Epidermal melanocyte (primary cell): ENCODE results near the gene EIF2B4.
"Not testable (repeated sequence)": the region's sequence is repeated elsewhere in the genome, so short reads cannot be mapped to it uniquely, and the experiment has no call there.

Experiments
- DNase-seq: peaks from one replicate; pipeline ENCODE4 v3.0.0; 2011; ENCODE audit warnings: low spot score; ENCODE audit not compliant: insufficient read length

The EIF2B4 gene

DNA sequence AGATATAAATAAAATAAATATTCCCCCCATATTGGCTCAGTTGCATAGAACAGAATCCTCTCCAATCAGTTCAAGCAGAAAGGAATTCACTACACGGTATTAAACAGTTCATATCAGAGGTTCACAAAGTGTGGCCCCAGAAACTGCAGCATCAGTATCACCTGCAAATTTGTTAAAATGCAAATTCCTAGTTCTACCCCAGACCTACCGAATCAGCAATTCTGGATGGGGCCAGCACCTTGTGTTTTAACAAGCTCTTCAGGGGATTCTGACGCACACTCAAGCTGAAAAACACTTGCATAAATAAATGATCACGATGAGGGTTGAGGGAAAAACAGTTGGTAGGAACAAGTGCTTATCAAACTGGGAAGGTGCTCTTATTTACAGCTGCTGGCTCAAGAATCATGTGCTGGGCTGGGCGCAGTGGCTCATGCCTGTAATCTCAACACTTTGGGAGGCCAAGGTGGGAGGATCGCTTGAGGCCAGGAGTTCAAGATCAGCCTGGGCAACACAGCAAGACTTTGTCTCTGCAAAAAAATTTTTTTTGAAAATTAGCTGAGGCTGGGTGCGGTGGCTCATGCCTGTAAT, 19.9 kb downstream of the EIF2B4 start:
- no peak for DNase-seq

DNA sequence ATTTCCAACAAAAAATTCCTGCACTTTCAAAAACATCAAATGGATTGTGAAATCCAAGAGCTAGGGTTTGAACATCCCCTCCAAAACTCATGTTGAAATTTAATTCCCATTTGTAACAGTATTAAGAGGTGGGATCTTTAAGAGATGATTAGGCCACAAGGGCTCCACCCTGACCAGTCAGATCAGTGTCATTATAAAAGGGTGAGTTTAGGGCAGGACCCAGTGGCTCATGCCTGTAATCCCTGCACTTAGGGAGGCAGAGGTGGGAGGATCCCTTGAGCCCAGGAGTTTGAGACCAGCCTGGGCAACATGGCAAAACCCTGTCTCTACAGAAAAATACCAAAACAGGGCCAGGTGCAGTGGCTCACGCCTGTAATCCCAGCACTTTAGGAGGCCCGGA, 22.5 kb downstream of the EIF2B4 start:
- DNase-seq = no peak

DNA sequence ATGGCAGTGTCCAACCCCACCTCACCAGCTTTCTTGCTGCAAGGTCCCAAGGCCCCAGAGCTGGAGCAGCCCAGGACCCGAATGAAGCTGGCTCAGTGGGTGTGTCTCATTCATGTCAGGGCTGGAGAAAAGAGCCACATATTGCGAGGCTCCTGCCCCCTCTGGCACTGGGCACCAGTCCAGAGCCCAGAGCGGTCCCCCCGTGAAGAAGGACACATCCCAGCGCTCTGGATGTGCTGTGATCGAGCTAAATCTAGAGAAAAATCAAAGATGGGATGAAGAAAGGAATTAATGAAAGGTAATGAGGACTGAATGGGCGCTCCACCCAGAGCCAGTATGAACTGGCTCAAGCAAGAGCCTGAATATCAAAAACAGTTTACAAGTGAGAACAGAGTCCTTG, 34.0 kb downstream of the EIF2B4 start:
- no peak for DNase-seq

DNA sequence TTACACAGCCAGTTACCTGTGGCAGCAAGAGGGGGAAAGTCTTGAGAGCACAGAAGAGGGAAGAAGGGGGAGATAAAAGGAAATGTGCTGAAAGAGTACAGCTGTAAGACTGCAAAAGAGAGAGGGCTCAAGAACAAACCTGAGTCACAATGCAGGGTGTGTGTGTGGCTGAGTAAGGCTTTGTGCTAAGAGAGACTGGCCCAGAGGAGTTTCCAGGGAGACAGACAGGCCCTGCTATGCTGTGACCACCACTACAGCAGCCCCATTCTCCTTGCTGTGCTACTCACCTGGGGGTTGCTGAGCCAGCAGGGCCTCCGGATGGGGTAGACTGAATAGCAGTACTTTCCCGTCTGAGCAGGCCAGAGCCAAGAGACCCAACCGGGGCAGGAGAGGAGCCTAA, 34.8 kb downstream of the EIF2B4 start:
- no peak for DNase-seq

DNA sequence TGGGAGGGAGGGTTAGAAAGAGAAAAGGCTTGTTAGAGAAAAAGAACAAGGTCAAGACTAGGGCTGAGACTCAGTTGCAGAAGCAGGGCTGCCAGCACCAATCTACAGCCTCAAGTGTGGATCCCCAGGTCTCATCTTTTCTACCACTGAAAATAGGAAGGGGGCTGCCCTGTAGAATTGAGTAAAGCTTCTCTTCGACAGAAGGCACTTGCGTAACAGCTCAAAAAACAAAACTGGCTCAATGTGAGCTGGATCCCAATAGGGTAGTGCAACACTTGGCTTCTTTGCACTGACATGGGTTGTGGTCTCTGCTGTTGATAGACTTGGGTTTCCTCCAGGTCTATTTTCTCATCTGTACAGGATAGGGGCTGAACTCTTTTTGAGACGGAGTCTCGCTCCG, 45.4 kb downstream of the EIF2B4 start:
- no peak for DNase-seq

DNA sequence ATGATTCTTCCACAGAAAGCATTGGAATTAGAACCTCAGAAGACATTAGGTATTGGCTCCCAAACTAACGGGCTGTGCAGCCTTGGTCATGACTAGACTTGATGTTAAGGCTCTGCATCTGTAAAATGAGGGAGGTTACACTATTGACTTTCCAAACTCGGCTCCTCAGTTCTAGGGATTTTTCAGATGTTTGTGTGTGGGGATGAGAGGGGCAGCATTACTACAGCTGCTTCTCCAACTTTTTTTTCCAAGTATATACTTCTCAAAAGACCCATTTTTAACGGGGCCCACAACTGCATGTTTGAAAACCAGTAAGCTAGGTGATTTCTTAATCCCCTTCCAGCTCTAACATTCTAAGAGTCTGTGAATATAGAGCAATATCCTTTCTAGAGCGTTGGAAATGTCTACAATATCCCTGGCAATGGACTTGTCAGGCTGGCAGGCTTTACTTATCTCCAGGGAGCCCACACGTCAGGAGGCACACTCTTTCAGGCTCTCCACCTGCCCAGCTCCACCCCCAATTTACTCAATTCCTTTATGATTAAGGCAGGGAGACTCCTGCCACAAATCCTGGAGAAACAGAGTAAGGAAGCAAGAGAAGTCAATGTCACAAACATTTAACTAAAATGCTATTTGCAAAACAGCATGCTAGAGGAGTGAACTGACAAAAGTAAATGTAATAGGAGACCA, 46.4 kb downstream of the EIF2B4 start:
- no peak for DNase-seq

DNA sequence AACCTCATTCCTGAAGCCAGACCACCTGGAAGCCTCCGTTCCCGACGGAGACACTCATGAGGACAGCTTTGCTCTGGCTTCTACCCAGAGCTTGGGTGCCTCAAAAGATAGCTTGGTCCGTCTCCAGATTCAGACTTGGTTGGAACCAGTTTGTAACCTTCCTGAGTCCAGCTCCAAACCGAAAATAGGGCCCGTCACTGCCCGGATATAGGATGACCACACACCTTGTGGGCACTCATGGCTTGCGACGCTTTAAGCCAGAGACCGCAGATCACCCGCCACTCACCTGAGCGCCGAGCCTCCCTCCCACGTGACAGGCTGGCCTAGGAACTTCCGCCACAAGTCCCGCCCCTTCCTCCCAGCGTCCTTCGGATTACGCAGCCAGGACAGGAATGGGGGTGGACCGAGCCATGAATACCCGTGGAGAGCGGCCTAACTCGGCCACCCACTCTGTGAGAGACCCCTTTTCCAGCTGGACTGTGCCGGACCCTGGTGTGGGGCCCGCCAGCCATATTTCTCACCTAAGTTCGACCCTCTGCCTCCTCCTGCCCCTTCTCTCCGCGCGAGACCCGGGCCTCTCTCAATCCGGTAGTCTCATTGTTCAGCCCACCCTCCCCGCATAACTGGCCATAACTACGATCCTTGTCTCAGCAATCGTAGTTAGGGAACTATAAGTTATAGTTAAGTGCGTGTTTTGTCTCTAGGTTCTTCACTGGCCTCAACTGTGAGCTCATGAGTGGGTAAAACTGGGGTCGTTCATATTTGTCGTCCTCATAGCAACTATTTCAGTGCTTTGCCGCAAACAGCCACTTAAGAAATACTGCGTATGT, 47.2 kb downstream of the EIF2B4 start, which contains the start of gene MPV17:
MPV17 (minus strand) TSS at position 332 of the 830 bp plus-strand sequence. CDS start 580 bp downstream, outside the sequence.
- DNase-seq = peak; percentile 99

DNA sequence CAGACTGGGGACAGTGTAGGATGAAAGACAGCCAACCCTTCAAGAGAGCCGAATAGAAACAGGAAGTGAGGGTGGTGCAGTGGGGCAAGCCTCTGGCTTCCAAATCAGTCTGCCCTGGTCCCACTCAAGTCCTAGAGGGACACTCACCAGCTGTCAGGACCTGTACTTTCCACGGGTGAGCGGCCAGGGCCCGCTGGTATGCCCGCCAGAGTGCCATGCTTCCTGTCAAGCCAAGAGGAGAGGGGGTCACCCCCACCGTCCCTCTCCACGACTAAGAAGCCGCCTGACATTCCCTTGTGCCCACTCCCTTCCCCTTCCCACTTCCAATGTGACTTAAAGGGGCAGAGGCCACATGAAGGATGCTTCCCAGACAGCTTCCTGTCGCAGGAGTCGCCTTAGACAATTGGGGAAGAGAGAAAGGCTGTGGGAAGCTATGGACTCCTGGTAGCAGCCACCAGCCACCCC, 47.8 kb downstream of the EIF2B4 start:
- DNase-seq = no peak

DNA sequence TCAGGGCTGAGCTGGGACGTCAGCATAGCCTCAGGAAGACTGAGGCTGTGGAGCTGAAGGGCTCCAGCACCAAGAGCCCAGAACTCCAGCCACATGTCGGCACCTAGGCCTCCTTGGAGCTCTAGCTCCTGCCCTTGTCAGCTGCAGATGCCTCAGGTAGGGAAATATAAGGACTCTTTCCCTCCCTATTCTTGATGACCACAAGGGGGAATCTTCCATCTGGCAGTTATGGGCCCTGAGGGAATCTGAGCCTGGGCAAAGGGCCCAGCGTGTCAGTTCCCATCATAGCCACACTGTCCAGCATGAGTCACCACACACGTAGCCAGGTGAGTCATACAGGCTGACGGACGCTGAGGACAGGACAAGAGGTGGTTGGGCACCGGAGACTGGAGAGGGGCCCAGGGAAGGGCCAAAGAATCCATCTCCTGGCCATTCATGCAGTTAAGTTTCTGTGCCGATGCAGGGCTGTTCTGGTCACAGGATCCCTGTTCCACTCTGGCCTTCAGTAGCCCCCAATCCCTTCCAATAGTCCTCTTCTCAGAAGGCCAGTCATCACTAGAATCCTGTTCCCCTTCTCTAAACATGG, 49.1 kb downstream of the EIF2B4 start:
- peak; percentile 32 for DNase-seq

DNA sequence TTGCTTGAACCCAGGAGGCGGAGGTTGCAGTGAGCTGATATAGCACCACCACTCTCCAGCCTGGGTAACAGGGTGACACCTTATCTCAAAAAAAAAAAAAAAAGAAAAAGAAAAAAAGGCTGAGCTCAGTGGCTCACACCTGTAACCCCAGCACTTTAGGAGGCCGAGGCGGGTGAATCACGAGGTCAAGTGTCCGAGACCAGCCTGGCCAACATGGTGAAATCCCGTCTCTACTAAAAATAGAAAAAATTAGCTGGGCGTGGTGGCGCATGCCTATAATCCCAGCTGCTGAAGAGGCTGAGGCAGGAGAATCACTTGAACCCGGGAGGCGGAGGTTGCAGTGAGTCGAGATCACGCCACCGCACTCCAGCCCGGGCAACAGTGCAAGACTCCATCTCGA, 50.3 kb downstream of the EIF2B4 start:
- not testable (repeated sequence) for DNase-seq

DNA sequence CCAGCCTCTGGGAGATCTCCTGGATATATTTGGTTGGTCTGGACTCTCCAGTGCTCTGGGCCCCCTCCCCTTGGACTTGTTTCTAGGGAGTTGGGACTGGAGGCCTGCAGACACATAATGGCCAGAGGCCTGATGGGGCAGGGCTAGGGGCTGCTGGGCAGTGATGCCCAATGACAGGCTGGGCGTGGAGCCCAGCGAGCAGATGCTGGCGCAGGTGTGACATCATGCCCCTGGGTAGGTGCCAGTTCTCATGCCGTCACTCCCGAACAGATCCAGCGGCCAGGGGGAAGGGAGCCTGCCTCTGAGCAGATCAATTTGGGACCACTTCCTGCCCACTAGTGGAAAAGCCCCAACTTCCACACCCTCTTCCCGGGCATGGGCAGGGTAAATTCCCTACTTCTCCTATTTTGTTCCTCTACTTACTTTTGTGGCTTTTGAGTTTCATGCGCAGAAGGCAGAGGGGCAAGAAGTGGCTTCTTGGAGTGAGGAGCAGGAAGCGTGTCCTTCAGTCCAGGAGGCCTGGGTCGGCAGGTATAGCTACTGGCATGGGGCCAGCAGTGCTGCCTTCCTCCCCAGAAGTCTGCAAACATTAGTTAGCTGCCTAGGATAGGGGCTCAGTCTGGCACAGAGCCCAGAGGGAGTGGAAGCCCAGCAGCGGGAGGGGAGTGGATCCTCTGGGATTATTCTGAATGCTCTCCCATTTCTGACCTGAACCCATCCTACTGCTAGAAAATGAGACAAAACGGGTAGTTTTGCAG, 53.3 kb downstream of the EIF2B4 start:
- DNase-seq = no peak

DNA sequence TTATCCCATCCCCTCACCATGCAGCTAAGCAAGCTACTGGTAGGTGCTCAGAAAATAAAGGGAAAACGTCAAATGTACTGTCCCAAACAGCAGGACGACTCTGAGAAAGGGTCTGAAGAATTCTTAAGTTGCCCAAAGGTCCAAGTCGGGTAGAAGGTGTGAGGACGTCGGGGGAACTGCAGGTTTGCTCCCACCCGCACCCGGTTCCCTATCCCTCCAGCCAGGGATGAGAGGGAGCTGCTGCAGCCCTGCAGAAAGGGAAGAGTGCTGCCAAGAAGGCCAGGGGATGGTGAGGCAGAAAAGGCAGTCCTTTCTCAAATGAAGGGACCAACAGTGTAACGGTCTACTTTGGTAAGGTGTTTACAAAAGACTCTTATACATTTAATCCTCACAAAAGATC, 55.0 kb downstream of the EIF2B4 start:
- DNase-seq = no peak

DNA sequence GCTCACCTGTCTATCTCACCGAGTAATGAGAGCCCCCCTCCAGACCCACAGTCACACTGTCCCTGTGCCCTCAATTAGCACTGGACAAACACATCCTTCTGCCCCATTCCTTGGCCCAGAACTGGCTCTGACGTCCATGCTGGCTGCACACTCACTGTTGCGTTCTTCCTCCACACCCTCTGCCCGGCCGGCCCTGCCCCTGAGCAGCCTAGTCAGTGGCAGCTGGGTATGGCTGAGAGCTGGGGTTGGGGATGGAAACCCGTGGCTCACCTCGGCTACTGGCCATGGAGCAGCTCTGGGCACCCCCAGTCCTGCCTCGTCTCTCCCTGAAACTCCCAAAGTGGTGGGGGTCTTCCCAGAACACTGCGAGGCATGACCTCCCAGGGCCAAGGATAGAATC, 55.4 kb downstream of the EIF2B4 start:
- DNase-seq = no peak
